SK-N-DZ (cell line): ENCODE data around the gene ATP13A4.

Experiments
- DNase-seq: peaks from one replicate; pipeline ENCODE4 v3.0.0-alpha.2; 2015; ENCODE audit warnings: low spot score

Gene ATP13A4

GRCh38 chr3:193396451-193397244, 158.0 kb downstream of the ATP13A4 start:
- no peak for DNase-seq

- no peak for DNase-seq
Measured at GRCh38 chr3:193391902-193392301, 162.8 kb downstream of the ATP13A4 start.

GRCh38 chr3:193389335-193389734, 165.4 kb downstream of the ATP13A4 start:
- DNase-seq: no peak

GRCh38 chr3:193388361-193388760, 166.3 kb downstream of the ATP13A4 start:
- no peak for DNase-seq

GRCh38 chr3:193387596-193387995, 167.1 kb downstream of the ATP13A4 start:
- no peak for DNase-seq

GRCh38 chr3:193378706-193379105, 176.0 kb downstream of the ATP13A4 start, which contains the start of gene ATP13A5:
ATP13A5 (minus strand) TSS chr3:193378753; CDS start chr3:193378725, 28 bp downstream.
- no peak for DNase-seq

- DNase-seq: no peak
Measured at GRCh38 chr3:193377591-193377990, 177.1 kb downstream of the ATP13A4 start.

GRCh38 chr3:193375614-193376013, 179.1 kb downstream of the ATP13A4 start:
- DNase-seq: no peak

- no peak for DNase-seq
Measured at GRCh38 chr3:193372783-193373182, 181.9 kb downstream of the ATP13A4 start.

GRCh38 chr3:193367868-193368267, 186.8 kb downstream of the ATP13A4 start:
- DNase-seq: no peak

GRCh38 chr3:193357291-193357690, 197.4 kb downstream of the ATP13A4 start:
- DNase-seq: no peak

GRCh38 chr3:193354423-193354822, 200.3 kb downstream of the ATP13A4 start:
- no peak for DNase-seq
